Left lung (tissue), 10 donors: Measurements from ENCODE around the gene OXTR. TPM values are rescaled to one million over a fixed set of nuclear protein-coding genes. Genes with fewer than 3 reads are reported as not detected.

Experiments used
- ATAC-seq: fragments of 200-7000 bp; cut with Tn5 transposase; one replicate; pipeline ENCODE4 v1.9.1; 2020; ENCODE audit warnings: moderate library complexity
- DNase-seq, 4 donors: peaks; one replicate each; pipeline ENCODE4 v3.0.0-alpha.2; 2013 to 2020
- H3K27ac ChIP-seq, 2 donors: fragments of 200-600 bp; sonication (generic) in 1 of 2; one replicate each; pipeline versions ENCODE4 v1.5.0 to v1.8.0; 2020 to 2021
- H3K27me3 ChIP-seq, 2 donors: fragments of 200-600 bp; sonication (generic) in 1 of 2; one replicate each; pipeline versions ENCODE4 v1.5.0 to v1.8.0; 2020 to 2021
- H3K36me3 ChIP-seq, 2 donors: fragments of 200-600 bp; sonication (generic) in 1 of 2; one replicate each; pipeline versions ENCODE4 v1.5.0 to v1.8.0; 2020 to 2021
- H3K4me1 ChIP-seq, 2 donors: fragments of 200-600 bp; one replicate each; pipeline ENCODE4 v1.8.0; 2021
- H3K4me3 ChIP-seq, 2 donors: fragments of 200-600 bp; sonication (generic) in 1 of 2; one replicate each; pipeline versions ENCODE4 v1.5.0 to v1.8.0; 2020 to 2021; ENCODE audit warnings: mild to moderate bottlenecking in 1 of 2
- H3K9me3 ChIP-seq, 2 donors: fragments of 200-600 bp; sonication (generic) in 1 of 2; one replicate each; pipeline versions ENCODE4 v1.5.0 to v1.8.0; 2020 to 2021
- CTCF ChIP-seq, 2 donors: fragments of 200-600 bp; sonication (generic) in 1 of 2; IDR thresholded peaks; one replicate each; pipeline versions ENCODE4 v1.5.0 to v1.8.0; 2021; ENCODE audit warnings: antibody characterized with exemption in 2 of 2
- intact Hi-C, 2 donors: fragments of 100-400 bp; cut with DNase I; formaldehyde crosslinking; loops; one replicate each; pipeline versions ENCODE4 v1.11.2 to v1.14.2; 2022
- polyA plus RNA-seq, 6 donors: library from polyadenylated mRNA; unstranded; fragments of 120-200 nt; gene quantifications; one replicate each; pipeline ENCODE4 v1.2.1, GENCODE V29; 2013; ENCODE audit not compliant: insufficient read length in 6 of 6
- total RNA-seq, 2 donors: library from RNA; stranded (reverse); fragmentation: NEBNext Ultra II Directional; extraction: Animal tissue kit (Norgen Biotek cat#: 25700); gene quantifications; one replicate each; pipeline ENCODE4 v1.2.1, GENCODE V29; 2021
- donor health status: DM: no; HTN: yes; CAD: no.
- donor health status: DM: no; HTN: no; CAD: no.

Gene OXTR
- total and polyA plus RNA-seq, 8 donors = 0.82 to 4.9 (median 1.5) TPM

DNA sequence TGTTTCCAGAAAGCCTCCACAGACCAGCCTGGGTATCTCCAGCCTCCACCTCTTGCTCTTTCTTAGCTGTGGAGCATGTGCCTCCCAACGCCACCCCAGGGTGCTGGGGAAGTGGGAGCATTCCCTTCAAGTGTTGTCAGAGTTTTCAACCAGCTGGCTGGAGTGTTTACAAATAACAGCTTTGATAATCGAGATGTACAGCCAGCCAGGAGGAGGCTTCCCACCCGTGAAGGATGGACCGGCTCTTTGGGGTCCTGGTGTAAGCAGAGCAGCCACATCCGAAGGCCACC is 8.5 kb upstream of the OXTR start:
- TF ChIP-seq CTCF (IDR thresholded peaks at IDR 0.05) = no peak
- ATAC-seq (no peak), DNase-seq (no peak)
- H3K4me3 ChIP-seq = no peak overlapping the region
- no peaks in the 10 kb centered on the region for H3K9me3 ChIP-seq
- peaks cover 0 to 3% of the 10 kb centered on the region in 2 donors for H3K27me3 ChIP-seq
- H3K27ac ChIP-seq = no peak overlapping the region
- no peaks in the 10 kb centered on the region for H3K36me3 ChIP-seq
- no peaks in the 10 kb centered on the region for H3K4me1 ChIP-seq
- intact Hi-C loops = no loop called here

- TF ChIP-seq CTCF (IDR thresholded peaks at IDR 0.05) = no peak
- Histone ChIP-seq H3K4me1 (no peaks in the 10 kb centered on the region), H3K4me3 (no peak overlapping the region), H3K9me3 (no peaks in the 10 kb centered on the region), H3K27me3 (peaks cover 0 to 3% of the 10 kb centered on the region in 2 donors), H3K27ac (no peak overlapping the region), H3K36me3 (no peaks in the 10 kb centered on the region)
- intact Hi-C loops = no loop called here
- no peak for ATAC-seq
- no peak for DNase-seq
Observed at GRCh38 chr3:8777201-8777977, 8.0 kb upstream of the OXTR start.

DNA sequence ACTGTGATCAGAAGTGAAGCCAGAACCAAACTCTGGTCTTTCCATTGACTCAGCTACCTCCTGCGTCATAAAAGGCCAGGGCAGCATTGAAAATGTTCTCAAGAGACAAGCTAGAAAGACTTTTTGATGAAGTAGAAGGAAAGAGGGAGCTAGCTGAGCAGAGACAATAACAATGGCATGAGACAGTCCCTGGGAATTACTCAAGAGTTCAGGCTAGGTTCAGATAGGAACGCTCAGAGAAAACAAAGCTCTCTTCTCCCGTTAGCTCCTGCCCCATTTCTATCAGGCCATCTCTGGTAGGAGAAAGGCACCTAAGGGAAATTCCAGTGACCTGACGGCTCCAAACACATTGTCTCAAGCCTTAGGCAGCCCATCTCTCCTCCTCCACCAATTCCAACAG is 7.0 kb upstream of the OXTR start:
- DNase-seq (no peak), ATAC-seq (no peak)
- no peak overlapping the region for H3K4me3 ChIP-seq
- no peaks in the 10 kb centered on the region for H3K9me3 ChIP-seq
- TF ChIP-seq CTCF (IDR thresholded peaks at IDR 0.05) = no peak
- no peak overlapping the region for H3K27ac ChIP-seq
- H3K36me3 ChIP-seq = no peaks in the 10 kb centered on the region
- intact Hi-C loops = no loop called here
- H3K27me3 ChIP-seq = peaks cover 0 to 3% of the 10 kb centered on the region in 2 donors
- no peaks in the 10 kb centered on the region for H3K4me1 ChIP-seq

DNA sequence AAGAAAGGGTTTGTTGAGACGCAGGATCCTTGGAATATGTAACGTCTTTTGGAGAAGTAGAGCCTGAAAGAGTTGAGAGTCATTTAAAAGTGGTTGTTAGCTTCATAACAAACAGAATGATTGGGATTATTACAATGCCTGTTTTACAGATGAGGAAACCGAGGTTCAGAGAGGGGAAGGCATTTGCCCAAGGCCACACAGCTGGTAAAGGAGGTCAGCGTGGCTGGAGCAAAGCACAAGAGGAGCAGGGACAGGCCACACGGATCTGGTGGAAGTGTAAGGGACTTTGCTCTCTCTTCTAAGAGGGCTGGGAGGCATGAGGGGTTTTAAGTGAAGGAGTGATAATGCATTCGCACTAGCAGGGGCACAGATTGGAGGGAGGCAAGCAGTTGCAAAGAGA is 6.2 kb upstream of the OXTR start:
- DNase-seq (no peak), ATAC-seq (no peak)
- Histone ChIP-seq H3K27ac (no peak overlapping the region), H3K4me3 (no peak overlapping the region), H3K4me1 (no peaks in the 10 kb centered on the region), H3K27me3 (peaks cover 0 to 4% of the 10 kb centered on the region in 2 donors), H3K9me3 (no peaks in the 10 kb centered on the region), H3K36me3 (no peaks in the 10 kb centered on the region)
- TF ChIP-seq CTCF (IDR thresholded peaks at IDR 0.05) = no peak
- intact Hi-C loops = no loop called here

- ATAC-seq (no peak), DNase-seq (no peak)
- Histone ChIP-seq H3K27ac (no peak overlapping the region), H3K4me3 (no peak overlapping the region), H3K9me3 (no peaks in the 10 kb centered on the region), H3K36me3 (no peaks in the 10 kb centered on the region), H3K4me1 (no peaks in the 10 kb centered on the region), H3K27me3 (peaks cover 3 to 9% of the 10 kb centered on the region in 2 donors)
- TF ChIP-seq CTCF (IDR thresholded peaks at IDR 0.05) = no peak
- intact Hi-C loops = no loop called here
Observed at GRCh38 chr3:8775181-8775580, 5.8 kb upstream of the OXTR start.
